ENCODE results near the gene ZNF750.

Gene ZNF750

GRCh38 chr17:82810644-82811430, 29.0 kb downstream of the ZNF750 start:
- ATAC-seq = no peak

- ATAC-seq = no peak
Observed at GRCh38 chr17:82808921-82809905, 30.6 kb downstream of the ZNF750 start.

- no peak for ATAC-seq
Observed at GRCh38 chr17:82808006-82808405, 31.8 kb downstream of the ZNF750 start.

GRCh38 chr17:82807562-82807961, 32.3 kb downstream of the ZNF750 start:
- no peak for ATAC-seq

- no peak for ATAC-seq
Observed at GRCh38 chr17:82807101-82807500, 32.7 kb downstream of the ZNF750 start.

- ATAC-seq = no peak
Observed at GRCh38 chr17:82806645-82807044, 33.2 kb downstream of the ZNF750 start.

- no peak for ATAC-seq
Observed at GRCh38 chr17:82805823-82806222, 34.0 kb downstream of the ZNF750 start.

- ATAC-seq = no peak
Observed at GRCh38 chr17:82805254-82805653, 34.6 kb downstream of the ZNF750 start.

GRCh38 chr17:82804442-82805191, 35.2 kb downstream of the ZNF750 start:
- no peak for ATAC-seq

- no peak for ATAC-seq
Observed at GRCh38 chr17:82803606-82804005, 36.2 kb downstream of the ZNF750 start.

- no peak for ATAC-seq
Observed at GRCh38 chr17:82803185-82803584, 36.6 kb downstream of the ZNF750 start.

- ATAC-seq = no peak
Observed at GRCh38 chr17:82802075-82802780, 37.6 kb downstream of the ZNF750 start.

GRCh38 chr17:82801377-82801970, 38.3 kb downstream of the ZNF750 start:
- no peak for ATAC-seq

- no peak for ATAC-seq
Observed at GRCh38 chr17:82800885-82801284, 38.9 kb downstream of the ZNF750 start.

GRCh38 chr17:82799591-82799990, 40.2 kb downstream of the ZNF750 start:
- ATAC-seq = no peak

GRCh38 chr17:82798752-82799151, 41.1 kb downstream of the ZNF750 start:
- no peak for ATAC-seq

- no peak for ATAC-seq
Observed at GRCh38 chr17:82797061-82797460, 42.8 kb downstream of the ZNF750 start.

- ATAC-seq = no peak
Observed at GRCh38 chr17:82795615-82796014, 44.2 kb downstream of the ZNF750 start.

- no peak for ATAC-seq
Observed at GRCh38 chr17:82794781-82795482, 44.9 kb downstream of the ZNF750 start.

- no peak for ATAC-seq
Observed at GRCh38 chr17:82793974-82794630, 45.7 kb downstream of the ZNF750 start.

GRCh38 chr17:82791532-82791931, 48.3 kb downstream of the ZNF750 start:
- no peak for ATAC-seq
